HUES48 (cell line): ENCODE measurements around the gene PLD3.
"Not testable (repeated sequence)": the region's sequence is repeated elsewhere in the genome, so short reads cannot be mapped to it uniquely, and the experiment has no call there.

ENCODE experiments used
- H3K27ac ChIP-seq: one replicate; pipeline ENCODE4 v1.7.0; 2013; ENCODE audit warnings: low read depth, low read length, inconsistent platforms
- H3K27me3 ChIP-seq: 2 replicates; pipeline ENCODE4 v1.6.1; 2013; ENCODE audit warnings: mild to moderate bottlenecking, low read length; ENCODE audit not compliant: control insufficient read depth, insufficient read depth
- H3K36me3 ChIP-seq: 2 replicates; pipeline ENCODE4 v1.6.1; 2013; ENCODE audit warnings: low read length; ENCODE audit not compliant: control insufficient read depth, insufficient read depth
- H3K4me1 ChIP-seq: 2 replicates; pipeline ENCODE4 v1.6.1; 2013; ENCODE audit warnings: mild to moderate bottlenecking, low read length; ENCODE audit not compliant: control insufficient read depth, insufficient read depth
- H3K4me3 ChIP-seq: 2 replicates; pipeline ENCODE4 v1.5.1; 2013; ENCODE audit warnings: mild to moderate bottlenecking, low read depth, low read length
- H3K9ac ChIP-seq: 2 replicates; pipeline ENCODE4 v1.6.1; 2013; ENCODE audit warnings: mild to moderate bottlenecking, low read depth, low read length, moderate library complexity
- H3K9me3 ChIP-seq: 2 replicates; pipeline ENCODE4 v1.6.1; 2013; ENCODE audit warnings: low read length; ENCODE audit not compliant: control insufficient read depth, insufficient read depth

The PLD3 gene

GRCh38 chr19:40333083-40333482 lies 15.4 kb upstream of the PLD3 start:
- H3K4me3 ChIP-seq, H3K4me1 ChIP-seq, H3K27me3 ChIP-seq, H3K27ac ChIP-seq, H3K9me3 ChIP-seq, H3K9ac ChIP-seq: not testable (repeated sequence)
- H3K36me3 ChIP-seq: peaks cover 62% of the 10 kb centered on the region

- no peaks in the 10 kb centered on the region for H3K27me3 ChIP-seq
- H3K4me1 ChIP-seq: no peaks in the 10 kb centered on the region
- no peaks in the 10 kb centered on the region for H3K9me3 ChIP-seq
- no peak overlapping the region for H3K9ac ChIP-seq
- H3K27ac ChIP-seq: no peak overlapping the region
- H3K4me3 ChIP-seq: no peak overlapping the region
- peaks cover 58% of the 10 kb centered on the region for H3K36me3 ChIP-seq
Measured at GRCh38 chr19:40335101-40335500, 13.4 kb upstream of the PLD3 start.

- no peak overlapping the region for H3K27ac ChIP-seq
- H3K36me3 ChIP-seq: peaks cover 52% of the 10 kb centered on the region
- no peak overlapping the region for H3K9ac ChIP-seq
Measured at GRCh38 chr19:40335855-40336600, 12.5 kb upstream of the PLD3 start.

GRCh38 chr19:40336601-40336900 lies 11.9 kb upstream of the PLD3 start:
- Histone ChIP-seq H3K9ac (no peak overlapping the region), H3K27me3 (no peaks in the 10 kb centered on the region), H3K27ac (no peak overlapping the region), H3K4me3 (no peak overlapping the region), H3K4me1 (no peaks in the 10 kb centered on the region), H3K36me3 (peaks cover 47% of the 10 kb centered on the region), H3K9me3 (no peaks in the 10 kb centered on the region)

More at GRCh38 chr19:40335855-40336600, 12.5 kb upstream of the PLD3 start:
- H3K4me3 ChIP-seq: no peak overlapping the region
- no peaks in the 10 kb centered on the region for H3K27me3 ChIP-seq
- no peaks in the 10 kb centered on the region for H3K9me3 ChIP-seq
- no peaks in the 10 kb centered on the region for H3K4me1 ChIP-seq

GRCh38 chr19:40337107-40337506 lies 11.4 kb upstream of the PLD3 start:
- no peak overlapping the region for H3K9ac ChIP-seq
- no peaks in the 10 kb centered on the region for H3K9me3 ChIP-seq
- H3K27ac ChIP-seq: no peak overlapping the region
- no peaks in the 10 kb centered on the region for H3K4me1 ChIP-seq
- no peaks in the 10 kb centered on the region for H3K27me3 ChIP-seq
- H3K4me3 ChIP-seq: no peak overlapping the region
- H3K36me3 ChIP-seq: peaks cover 42% of the 10 kb centered on the region

GRCh38 chr19:40337594-40337993 lies 10.9 kb upstream of the PLD3 start:
- Histone ChIP-seq H3K9ac (no peak overlapping the region), H3K4me3 (no peak overlapping the region), H3K27me3 (no peaks in the 10 kb centered on the region), H3K9me3 (no peaks in the 10 kb centered on the region), H3K27ac (no peak overlapping the region), H3K4me1 (no peaks in the 10 kb centered on the region), H3K36me3 (peaks cover 37% of the 10 kb centered on the region)

GRCh38 chr19:40339018-40339728 lies 9.3 kb upstream of the PLD3 start:
- H3K9me3 ChIP-seq: no peaks in the 10 kb centered on the region
- no peak overlapping the region for H3K27ac ChIP-seq
- no peak overlapping the region for H3K4me3 ChIP-seq
- H3K9ac ChIP-seq: no peak overlapping the region
- no peaks in the 10 kb centered on the region for H3K4me1 ChIP-seq
- peaks cover 23% of the 10 kb centered on the region for H3K36me3 ChIP-seq
- H3K27me3 ChIP-seq: no peaks in the 10 kb centered on the region

- Histone ChIP-seq H3K27ac (no peak overlapping the region), H3K36me3 (peaks cover 5% of the 10 kb centered on the region; the same call in 1 of the 2 replicates), H3K9me3 (no peaks in the 10 kb centered on the region), H3K27me3 (no peaks in the 10 kb centered on the region), H3K4me3 (no peak overlapping the region), H3K4me1 (no peaks in the 10 kb centered on the region), H3K9ac (no peak overlapping the region)
Measured at GRCh38 chr19:40341601-40342482, 6.7 kb upstream of the PLD3 start.

- no peak overlapping the region for H3K4me3 ChIP-seq
- no peak overlapping the region for H3K9ac ChIP-seq
- no peaks in the 10 kb centered on the region for H3K9me3 ChIP-seq
- no peaks in the 10 kb centered on the region for H3K4me1 ChIP-seq
- H3K27me3 ChIP-seq: no peaks in the 10 kb centered on the region
- H3K36me3 ChIP-seq: peaks cover 5% of the 10 kb centered on the region; the same call in 1 of the 2 replicates
- no peak overlapping the region for H3K27ac ChIP-seq
Measured at GRCh38 chr19:40342644-40343311, 5.7 kb upstream of the PLD3 start.

- Histone ChIP-seq H3K36me3 (peaks cover 1% of the 10 kb centered on the region; the same call in 1 of the 2 replicates), H3K9ac (no peak overlapping the region), H3K27me3 (no peaks in the 10 kb centered on the region), H3K4me1 (peaks cover 3% of the 10 kb centered on the region; the same call in 1 of the 2 replicates), H3K4me3 (no peak overlapping the region), H3K27ac (no peak overlapping the region), H3K9me3 (no peaks in the 10 kb centered on the region)
Measured at GRCh38 chr19:40344422-40344821, 4.1 kb upstream of the PLD3 start.
